Testis (tissue), 2 donors: ENCODE measurements around the gene C3orf22.

Experiments
- POLR2A ChIP-seq: fragments of 450-650 bp; IDR thresholded peaks from one replicate; pipeline ENCODE4 v1.6.1; 2017; ENCODE audit warnings: antibody characterized with exemption, mild to moderate bottlenecking, moderate library complexity
- TF ChIP-seq, protein P1 (sequence below), 3 experiments: fragments of 450-650 bp in 2 of 3; fragments of 200-600 bp in 1 of 3; sonication (generic) in 1 of 3; IDR thresholded peaks; one replicate each; pipeline ENCODE4 v1.5.1; 2016 to 2019; ENCODE audit warnings: antibody characterized with exemption in 3 of 3, mild to moderate bottlenecking in 2 of 3, moderate library complexity in 1 of 3

GRCh38 chr3:126517291-126517951 is 41.3 kb downstream of the C3orf22 start, which contains the start of gene UROC1:
- TF ChIP-seq, protein P1, sequence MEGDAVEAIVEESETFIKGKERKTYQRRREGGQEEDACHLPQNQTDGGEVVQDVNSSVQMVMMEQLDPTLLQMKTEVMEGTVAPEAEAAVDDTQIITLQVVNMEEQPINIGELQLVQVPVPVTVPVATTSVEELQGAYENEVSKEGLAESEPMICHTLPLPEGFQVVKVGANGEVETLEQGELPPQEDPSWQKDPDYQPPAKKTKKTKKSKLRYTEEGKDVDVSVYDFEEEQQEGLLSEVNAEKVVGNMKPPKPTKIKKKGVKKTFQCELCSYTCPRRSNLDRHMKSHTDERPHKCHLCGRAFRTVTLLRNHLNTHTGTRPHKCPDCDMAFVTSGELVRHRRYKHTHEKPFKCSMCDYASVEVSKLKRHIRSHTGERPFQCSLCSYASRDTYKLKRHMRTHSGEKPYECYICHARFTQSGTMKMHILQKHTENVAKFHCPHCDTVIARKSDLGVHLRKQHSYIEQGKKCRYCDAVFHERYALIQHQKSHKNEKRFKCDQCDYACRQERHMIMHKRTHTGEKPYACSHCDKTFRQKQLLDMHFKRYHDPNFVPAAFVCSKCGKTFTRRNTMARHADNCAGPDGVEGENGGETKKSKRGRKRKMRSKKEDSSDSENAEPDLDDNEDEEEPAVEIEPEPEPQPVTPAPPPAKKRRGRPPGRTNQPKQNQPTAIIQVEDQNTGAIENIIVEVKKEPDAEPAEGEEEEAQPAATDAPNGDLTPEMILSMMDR (IDR thresholded peaks at IDR 0.05) = no peak
- no peak for TF ChIP-seq POLR2A
